CD4-positive, alpha-beta T cell (primary cell): ENCODE measurements around the gene QSER1. TPM values are rescaled to one million over a fixed set of nuclear protein-coding genes. Genes with fewer than 3 reads are reported as not detected.

Source experiments
- ATAC-seq: fragments of 200-7000 bp; cut with Tn5 transposase; one replicate; pipeline ENCODE4 v1.10.0; 2022; ENCODE audit warnings: mild to moderate bottlenecking; ENCODE audit not compliant: poor library complexity
- CTCF ChIA-PET: fragments of 350-600 bp; sonication (Branson Sonifier 250); formaldehyde crosslinking; loops from one replicate; lab custom pipeline; 2021; ENCODE audit warnings: antibody characterized with exemption, inconsistent platforms; lab: Charles Lee
- POLR2A ChIA-PET: fragments of 350-600 bp; sonication (Branson Sonifier 250); formaldehyde crosslinking; loops from one replicate; lab custom pipeline; 2021; ENCODE audit warnings: antibody characterized with exemption, inconsistent platforms; lab: Charles Lee
- DNase-seq, 14 experiments: peaks; one replicate each; pipeline ENCODE4 v3.0.0-alpha.2; 2013 to 2020; ENCODE audit warnings: mixed read lengths in 2 of 14
- H3K27ac ChIP-seq, 2 donors: one replicate each; pipeline versions ENCODE4 v1.5.1 to v1.7.0; 2013; ENCODE audit warnings: low read length in 2 of 2, low read depth in 1 of 2, mild to moderate bottlenecking in 1 of 2
- H3K27me3 ChIP-seq, 2 experiments: 1 replicate in 1 of 2; 2 replicates in 1 of 2; pipeline versions ENCODE4 v1.6.1 to v1.7.0; 2013; ENCODE audit warnings: low read length in 2 of 2, control low read depth in 1 of 2, mild to moderate bottlenecking in 1 of 2, moderate library complexity in 1 of 2; ENCODE audit not compliant: insufficient read depth in 2 of 2, control insufficient read depth in 1 of 2
- H3K36me3 ChIP-seq: one replicate; pipeline ENCODE4 v1.6.1; 2013; ENCODE audit warnings: low read length, control low read depth; ENCODE audit not compliant: insufficient read depth
- H3K4me1 ChIP-seq: one replicate; pipeline ENCODE4 v1.6.1; 2013; ENCODE audit warnings: low read length, control low read depth; ENCODE audit not compliant: insufficient read depth
- H3K4me3 ChIP-seq: one replicate; pipeline ENCODE4 v1.5.1; 2013; ENCODE audit warnings: mild to moderate bottlenecking, low read length, moderate library complexity
- H3K9me3 ChIP-seq, 2 experiments: 1 replicate in 1 of 2; 2 replicates in 1 of 2; pipeline versions ENCODE4 v1.6.1 to v1.7.0; 2013; ENCODE audit warnings: low read length in 2 of 2, mild to moderate bottlenecking in 2 of 2, control low read depth in 1 of 2, moderate library complexity in 1 of 2; ENCODE audit not compliant: control insufficient read depth in 1 of 2, insufficient read depth in 1 of 2
- H3K27ac Mint-ChIP-seq: one replicate; pipeline ENCODE4 v1.8.0; 2020; ENCODE audit warnings: mixed read lengths
- H3K27me3 Mint-ChIP-seq: one replicate; pipeline ENCODE4 v1.8.0; 2021; ENCODE audit warnings: mixed read lengths
- H3K36me3 Mint-ChIP-seq: one replicate; pipeline ENCODE4 v1.8.0; 2021; ENCODE audit warnings: low read depth, mixed read lengths
- H3K4me1 Mint-ChIP-seq: one replicate; pipeline ENCODE4 v1.8.0; 2021; ENCODE audit warnings: low read depth, mixed read lengths
- H3K4me3 Mint-ChIP-seq: one replicate; pipeline ENCODE4 v1.8.0; 2020; ENCODE audit warnings: mild to moderate bottlenecking, mixed read lengths
- H3K9me3 Mint-ChIP-seq: one replicate; pipeline ENCODE4 v1.8.0; 2020; ENCODE audit warnings: mixed read lengths
- intact Hi-C, 2 experiments: fragments of 100-400 bp; cut with DNase I in 1 of 2; cut with micrococcal nuclease in 1 of 2; formaldehyde crosslinking; loops; one replicate each; pipeline versions ENCODE4 v1.15.1 to v1.9.0; 2023 to 2025; cut with DNase I, micrococcal nuclease
- total RNA-seq, 174 experiments: library from RNA in 2 of 174; stranded (reverse) in 2 of 174; gene quantifications; one replicate each; pipeline ENCODE4 v1.2.3 and lab custom pipeline; 2021 to 2026
- TF ChIP-seq, protein P1 (sequence below): fragments of 200-600 bp; IDR thresholded peaks from one replicate; pipeline ENCODE4 v1.8.0; 2022; ENCODE audit warnings: antibody characterized with exemption, mild to moderate bottlenecking

QSER1 gene
- total RNA-seq, 2 experiments from 2014 or later, result 9.0 to 10.1 TPM

DNA sequence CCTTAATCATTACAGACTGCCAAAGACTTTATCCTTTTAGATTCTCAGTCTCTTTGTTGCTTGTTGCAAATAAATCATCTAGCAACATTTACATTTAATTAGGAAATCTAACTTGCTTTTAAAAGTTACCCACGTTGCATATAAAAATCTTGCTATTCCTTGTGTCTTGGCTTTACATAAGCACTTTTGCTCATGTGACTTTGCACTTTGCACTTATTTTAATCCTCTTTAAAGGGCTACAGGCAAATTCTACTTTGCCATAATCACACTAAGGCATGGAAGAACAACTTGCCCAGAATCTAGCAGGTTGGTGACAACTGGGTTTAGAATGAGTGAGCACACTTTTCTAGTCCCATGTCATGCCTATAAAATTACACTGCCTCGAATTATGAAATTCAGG is 37.0 kb upstream of the QSER1 start:
- H3K4me3 Mint-ChIP-seq, result no peak overlapping the region
- no peaks in the 10 kb centered on the region for H3K36me3 Mint-ChIP-seq
- no peaks in the 10 kb centered on the region for H3K4me1 Mint-ChIP-seq
- intact Hi-C loops, result no loop called here
- no peaks in the 10 kb centered on the region for H3K36me3 ChIP-seq
- ChIA-PET POLR2A (no interaction called here), CTCF (no interaction called here)
- no peak overlapping the region for H3K27ac Mint-ChIP-seq
- ATAC-seq, result no peak
- TF ChIP-seq, protein P1, sequence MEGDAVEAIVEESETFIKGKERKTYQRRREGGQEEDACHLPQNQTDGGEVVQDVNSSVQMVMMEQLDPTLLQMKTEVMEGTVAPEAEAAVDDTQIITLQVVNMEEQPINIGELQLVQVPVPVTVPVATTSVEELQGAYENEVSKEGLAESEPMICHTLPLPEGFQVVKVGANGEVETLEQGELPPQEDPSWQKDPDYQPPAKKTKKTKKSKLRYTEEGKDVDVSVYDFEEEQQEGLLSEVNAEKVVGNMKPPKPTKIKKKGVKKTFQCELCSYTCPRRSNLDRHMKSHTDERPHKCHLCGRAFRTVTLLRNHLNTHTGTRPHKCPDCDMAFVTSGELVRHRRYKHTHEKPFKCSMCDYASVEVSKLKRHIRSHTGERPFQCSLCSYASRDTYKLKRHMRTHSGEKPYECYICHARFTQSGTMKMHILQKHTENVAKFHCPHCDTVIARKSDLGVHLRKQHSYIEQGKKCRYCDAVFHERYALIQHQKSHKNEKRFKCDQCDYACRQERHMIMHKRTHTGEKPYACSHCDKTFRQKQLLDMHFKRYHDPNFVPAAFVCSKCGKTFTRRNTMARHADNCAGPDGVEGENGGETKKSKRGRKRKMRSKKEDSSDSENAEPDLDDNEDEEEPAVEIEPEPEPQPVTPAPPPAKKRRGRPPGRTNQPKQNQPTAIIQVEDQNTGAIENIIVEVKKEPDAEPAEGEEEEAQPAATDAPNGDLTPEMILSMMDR, result no peak
- H3K27me3 ChIP-seq, result no peaks in the 10 kb centered on the region
- no peaks in the 10 kb centered on the region for H3K9me3 Mint-ChIP-seq
- H3K9me3 ChIP-seq, result no peaks in the 10 kb centered on the region
- DNase-seq, result no peak
- H3K4me1 ChIP-seq, result no peaks in the 10 kb centered on the region
- H3K27me3 Mint-ChIP-seq, result peaks cover 11% of the 10 kb centered on the region
- no peak overlapping the region for H3K4me3 ChIP-seq
- H3K27ac ChIP-seq, result no peak overlapping the region

DNA sequence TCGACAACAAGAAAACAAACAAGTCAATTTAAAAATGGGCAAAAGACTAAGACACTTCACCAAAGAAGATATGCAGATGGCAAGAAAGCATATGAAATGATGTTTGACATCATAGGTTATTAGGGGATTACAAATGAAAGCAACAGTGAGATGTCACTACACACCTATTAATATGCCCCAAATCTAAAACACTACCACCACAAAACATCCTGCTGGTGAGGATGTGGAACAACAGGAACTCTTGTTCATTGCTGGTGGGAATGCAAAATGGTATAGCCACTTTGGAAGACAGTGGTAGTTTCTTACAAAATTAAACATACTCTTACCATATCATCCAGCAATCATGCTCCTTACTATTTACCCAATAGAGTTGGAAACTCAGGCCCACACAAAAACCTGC is 33.9 kb upstream of the QSER1 start:
- no peak overlapping the region for H3K4me3 ChIP-seq
- no peak overlapping the region for H3K4me3 Mint-ChIP-seq
- no peak for ATAC-seq
- no peak for DNase-seq
- TF ChIP-seq, protein P1, result no peak
- no peaks in the 10 kb centered on the region for H3K36me3 Mint-ChIP-seq
- no peak overlapping the region for H3K27ac ChIP-seq
- intact Hi-C loops, result no loop called here
- no peaks in the 10 kb centered on the region for H3K36me3 ChIP-seq
- H3K4me1 ChIP-seq, result no peaks in the 10 kb centered on the region
- H3K4me1 Mint-ChIP-seq, result no peaks in the 10 kb centered on the region
- H3K27me3 ChIP-seq, result peaks cover 0 to 4% of the 10 kb centered on the region in 2 experiments
- H3K27ac Mint-ChIP-seq, result no peak overlapping the region
- H3K9me3 ChIP-seq, result no peaks in the 10 kb centered on the region
- no peaks in the 10 kb centered on the region for H3K9me3 Mint-ChIP-seq
- CTCF ChIA-PET, result interaction anchor here (1.6 kb wide), 1 partner anchor 34 kb away, joined by 3 read pairs; the partner anchor contains the start of gene QSER1
- POLR2A ChIA-PET, result no interaction called here
- H3K27me3 Mint-ChIP-seq, result peaks cover 30% of the 10 kb centered on the region

DNA sequence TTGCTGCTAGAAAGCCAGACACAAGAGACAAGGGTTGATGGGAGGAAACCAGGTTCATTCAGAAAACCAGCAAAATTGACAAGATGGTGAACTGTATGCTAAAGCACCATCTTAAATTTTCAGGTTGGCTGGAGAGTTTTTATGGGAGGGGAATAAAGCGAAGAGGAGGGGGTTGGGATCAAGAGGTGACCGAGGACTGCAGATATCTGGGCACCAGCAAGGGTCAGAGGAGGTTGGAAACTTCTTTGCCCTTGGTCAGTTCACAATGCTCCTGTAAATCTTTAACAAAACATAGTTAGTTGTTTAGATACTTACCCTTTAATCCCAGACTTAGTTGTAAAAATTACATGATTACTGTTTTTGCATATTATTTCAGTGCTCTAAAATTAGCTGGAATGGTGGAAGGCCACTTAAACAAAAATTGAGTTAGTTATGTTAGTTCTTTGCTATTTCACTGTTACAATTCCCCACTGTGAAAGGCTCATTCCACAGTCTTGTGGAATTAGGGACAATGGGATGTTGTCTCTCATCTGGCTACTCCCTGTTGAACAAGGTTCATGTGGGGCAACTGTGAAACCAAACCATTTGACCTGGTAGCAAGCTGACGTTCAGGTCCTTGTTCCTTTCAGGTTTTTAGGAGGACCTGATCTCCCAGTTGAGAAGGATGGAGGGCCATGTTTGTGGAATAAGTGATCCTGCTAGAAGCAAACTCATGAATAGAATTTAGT is 30.6 kb upstream of the QSER1 start:
- peaks cover 47% of the 10 kb centered on the region for H3K27me3 Mint-ChIP-seq
- no peaks in the 10 kb centered on the region for H3K36me3 Mint-ChIP-seq
- POLR2A ChIA-PET, result no interaction called here
- H3K4me3 ChIP-seq, result no peak overlapping the region
- CTCF ChIA-PET, result interaction anchor here (0.6 kb wide), 1 partner anchor 16 kb away, joined by 3 read pairs; no protein-coding TSS in a partner anchor
- intact Hi-C loops, result no loop called here
- H3K9me3 ChIP-seq, result no peaks in the 10 kb centered on the region
- H3K27ac ChIP-seq, result no peak overlapping the region
- peaks cover 0 to 4% of the 10 kb centered on the region in 2 experiments for H3K27me3 ChIP-seq
- H3K4me3 Mint-ChIP-seq, result no peak overlapping the region
- TF ChIP-seq, protein P1, result no peak
- H3K4me1 Mint-ChIP-seq, result no peaks in the 10 kb centered on the region
- ATAC-seq (no peak), DNase-seq (no peak)
- H3K9me3 Mint-ChIP-seq, result no peaks in the 10 kb centered on the region
- no peak overlapping the region for H3K27ac Mint-ChIP-seq
- no peaks in the 10 kb centered on the region for H3K36me3 ChIP-seq
- no peaks in the 10 kb centered on the region for H3K4me1 ChIP-seq
